ENCODE data around the gene IPMK.
A peak's percentile ranks its signal among the peaks of the same experiment; 100 is the strongest.

Gene IPMK

GRCh38 chr10:58229856-58230255, 37.8 kb downstream of the IPMK start:
- peak in 25 of 56 donors; percentile 1 to 39 (median 10) for DNase-seq

- no peak for DNase-seq
Observed at GRCh38 chr10:58225654-58226053, 42.0 kb downstream of the IPMK start.

GRCh38 chr10:58220769-58221451, 46.8 kb downstream of the IPMK start:
- DNase-seq: no peak

GRCh38 chr10:58219875-58220274, 47.8 kb downstream of the IPMK start:
- no peak for DNase-seq

- no peak for DNase-seq
Observed at GRCh38 chr10:58217612-58218011, 50.1 kb downstream of the IPMK start.

- no peak for DNase-seq
Observed at GRCh38 chr10:58212622-58213021, 55.1 kb downstream of the IPMK start.

GRCh38 chr10:58210160-58210559, 57.5 kb downstream of the IPMK start:
- DNase-seq: no peak

GRCh38 chr10:58209669-58210068, 58.0 kb downstream of the IPMK start:
- peak in 5 of 56 donors; percentile 2 to 26 (median 5) for DNase-seq

- no peak for DNase-seq
Observed at GRCh38 chr10:58206251-58206650, 61.4 kb downstream of the IPMK start.

GRCh38 chr10:58201704-58202103, 66.0 kb downstream of the IPMK start:
- DNase-seq: no peak

- DNase-seq: no peak
Observed at GRCh38 chr10:58189269-58189668, 78.4 kb downstream of the IPMK start.

GRCh38 chr10:58184120-58184670, 83.5 kb downstream of the IPMK start:
- no peak for DNase-seq

- no peak for DNase-seq
Observed at GRCh38 chr10:58180666-58181065, 87.0 kb downstream of the IPMK start.

GRCh38 chr10:58179238-58179637, 88.5 kb downstream of the IPMK start:
- DNase-seq: no peak

- DNase-seq: no peak
Observed at GRCh38 chr10:58178811-58179210, 88.9 kb downstream of the IPMK start.

- DNase-seq: no peak
Observed at GRCh38 chr10:58177362-58177947, 90.2 kb downstream of the IPMK start.

- no peak for DNase-seq
Observed at GRCh38 chr10:58175990-58176900, 91.4 kb downstream of the IPMK start.

- DNase-seq: no peak
Observed at GRCh38 chr10:58174831-58175230, 92.9 kb downstream of the IPMK start.

- DNase-seq: no peak
Observed at GRCh38 chr10:58173391-58173790, 94.3 kb downstream of the IPMK start.

- DNase-seq: no peak
Observed at GRCh38 chr10:58171146-58171545, 96.5 kb downstream of the IPMK start.

GRCh38 chr10:58164517-58164916, 103.2 kb downstream of the IPMK start:
- DNase-seq: no peak

- DNase-seq: no peak
Observed at GRCh38 chr10:58158806-58159205, 108.9 kb downstream of the IPMK start.
